Mucosa of gallbladder (tissue), 1 donor: ENCODE data around the gene NECAB2. TPM values are rescaled to one million over a fixed set of nuclear protein-coding genes. Genes with fewer than 3 reads are reported as not detected.

Experiments
- DNase-seq: peaks from one replicate; pipeline ENCODE4 v3.0.0-alpha.2; 2020; ENCODE audit warnings: low spot score
- total RNA-seq: library from RNA; stranded (reverse); gene quantifications from one replicate; pipeline ENCODE4 v1.2.1, GENCODE V29; 2021
- donor health status: DM: no; HTN: no; CAD: no.

Gene NECAB2
- total RNA-seq, 1 donor from 2014 or later = 0.29 TPM

DNA sequence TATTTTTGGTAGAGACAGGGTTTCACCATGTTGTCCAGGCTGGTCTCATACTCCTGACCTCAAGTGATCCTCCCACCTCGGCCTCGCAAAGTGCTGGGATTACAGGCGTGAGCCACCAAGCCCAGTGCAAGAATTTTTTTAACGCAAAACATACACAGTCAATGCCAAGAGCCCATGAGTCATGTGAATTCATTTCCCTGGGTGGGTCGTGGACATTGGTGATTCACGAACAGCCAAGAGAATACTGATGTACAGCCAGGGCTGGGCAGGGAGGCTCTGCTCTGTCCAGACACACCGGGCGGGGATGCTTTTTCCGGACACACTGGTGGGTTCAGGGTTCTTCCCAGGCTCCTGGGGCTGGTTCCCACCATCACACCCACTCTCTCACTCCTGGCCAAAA is 56.8 kb downstream of the NECAB2 start:
- no peak for DNase-seq

DNA sequence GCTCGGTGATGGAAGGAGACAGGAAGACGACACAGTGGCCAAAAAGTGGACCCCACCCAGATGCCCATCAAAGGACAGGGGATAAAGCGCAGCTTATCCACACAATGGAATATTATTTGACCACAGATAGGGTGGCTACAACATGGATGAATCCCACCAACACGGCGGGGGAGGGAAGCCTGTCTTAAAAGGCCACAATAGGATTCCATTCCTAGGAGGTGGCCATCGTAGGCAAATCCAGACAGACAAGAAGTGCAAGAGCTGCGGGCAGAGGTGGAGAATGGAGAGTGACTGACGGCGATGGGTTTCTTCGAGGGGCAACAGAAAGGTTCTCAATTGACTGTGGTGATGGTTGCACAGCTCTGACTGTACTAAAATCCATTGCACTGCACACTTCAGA is 58.6 kb downstream of the NECAB2 start:
- no peak for DNase-seq

DNA sequence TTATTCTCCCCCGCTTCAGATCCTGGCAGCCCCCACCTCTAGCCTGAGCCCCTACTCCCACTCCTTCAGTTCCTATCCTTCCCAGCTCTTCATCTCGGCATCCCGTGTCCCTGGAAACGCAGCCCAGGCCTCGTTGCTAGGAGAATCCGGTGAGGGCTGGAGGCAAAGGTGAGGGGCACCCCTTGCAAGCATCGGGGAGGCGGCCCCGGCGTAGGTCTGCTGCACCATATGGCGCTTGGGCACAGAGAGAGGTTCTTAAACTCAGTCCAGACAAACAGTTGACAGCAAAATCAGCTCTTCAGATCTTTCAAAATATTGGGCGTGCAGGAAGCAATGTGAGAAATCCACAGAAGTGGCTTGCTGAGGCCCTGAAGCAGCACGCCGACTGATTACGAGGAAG is 59.6 kb downstream of the NECAB2 start:
- no peak for DNase-seq

GRCh38 chr16:84029297-84030047 is 61.4 kb downstream of the NECAB2 start:
- no peak for DNase-seq

GRCh38 chr16:84031556-84031955 is 63.5 kb downstream of the NECAB2 start:
- no peak for DNase-seq

DNA sequence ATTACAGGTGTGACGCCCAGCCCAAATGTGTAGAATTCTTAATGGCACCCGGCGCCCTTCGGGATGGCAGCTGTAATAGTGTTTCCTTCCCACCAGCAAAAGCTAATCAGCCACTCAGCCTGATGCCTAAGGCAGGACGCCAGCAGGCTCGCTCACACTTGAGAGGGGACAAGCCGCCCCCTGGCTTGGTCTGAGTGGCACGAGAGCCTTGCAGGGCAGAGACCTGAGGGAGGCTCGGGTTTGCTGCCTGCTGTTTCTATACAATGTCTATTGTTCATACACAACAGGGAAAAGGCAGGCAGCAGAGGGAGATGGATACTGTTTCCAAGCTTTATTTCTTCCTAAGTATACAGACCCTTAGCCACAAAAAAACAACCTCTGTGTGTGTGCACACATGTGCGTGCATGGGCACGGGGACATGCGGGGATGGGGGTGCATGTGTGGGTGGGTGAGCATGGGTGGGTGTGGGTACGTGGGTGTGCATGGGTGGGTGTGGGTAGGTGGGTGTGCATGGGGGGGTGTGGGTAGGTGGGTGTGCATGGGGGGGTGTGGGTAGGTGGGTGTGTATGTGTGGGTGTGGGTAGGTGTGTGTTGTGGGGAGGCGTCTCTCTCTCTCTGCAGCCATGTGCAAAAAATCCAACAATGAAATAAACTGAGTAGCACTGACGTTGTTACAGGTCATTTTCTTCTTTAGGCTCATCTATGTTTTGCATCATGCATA is 64.6 kb downstream of the NECAB2 start:
- DNase-seq = no peak

DNA sequence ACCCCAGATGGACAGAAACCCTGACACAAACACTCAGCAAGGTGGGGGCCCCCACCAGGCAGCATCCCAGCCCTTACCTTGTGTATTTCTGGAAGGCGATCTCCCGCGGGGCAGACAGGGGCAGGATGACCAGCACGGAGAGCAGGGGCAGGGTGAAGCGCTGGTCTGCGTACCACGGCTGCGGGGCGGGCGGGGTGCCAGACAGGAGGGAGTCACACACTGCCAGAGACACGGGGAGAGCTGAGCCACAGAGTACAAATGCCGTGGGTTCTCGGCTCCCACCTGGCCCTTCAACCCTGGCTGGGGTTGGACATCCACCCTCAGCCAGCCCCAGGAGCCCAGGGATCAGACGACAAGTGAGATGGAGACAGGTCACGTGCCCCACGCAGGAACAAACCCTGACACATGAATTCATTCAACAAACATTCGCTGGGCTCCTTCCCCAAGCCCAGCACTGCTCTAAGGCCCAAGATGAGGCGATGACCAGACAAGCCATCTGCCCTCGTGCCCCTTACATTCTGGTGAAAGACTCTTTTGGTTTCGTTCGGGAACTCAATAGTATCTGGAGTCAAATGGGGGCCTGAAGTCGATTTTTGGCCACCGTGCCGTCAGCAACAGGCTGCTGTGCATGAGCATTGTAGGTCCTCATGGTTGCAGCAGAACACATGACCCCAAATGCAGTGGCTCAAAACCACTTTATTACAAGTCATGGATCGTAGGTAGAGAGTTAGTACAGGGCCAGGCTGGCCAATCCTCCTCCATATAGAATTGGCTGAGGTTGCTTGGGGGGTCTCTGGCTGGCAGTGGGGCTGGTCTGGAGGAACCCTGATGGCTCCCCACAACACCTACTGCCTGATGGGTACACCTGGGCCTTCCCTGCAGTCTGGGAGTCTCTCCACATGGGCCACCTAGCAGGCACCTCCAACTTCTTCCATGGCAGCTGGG is 65.5 kb downstream of the NECAB2 start:
- DNase-seq = no peak

DNA sequence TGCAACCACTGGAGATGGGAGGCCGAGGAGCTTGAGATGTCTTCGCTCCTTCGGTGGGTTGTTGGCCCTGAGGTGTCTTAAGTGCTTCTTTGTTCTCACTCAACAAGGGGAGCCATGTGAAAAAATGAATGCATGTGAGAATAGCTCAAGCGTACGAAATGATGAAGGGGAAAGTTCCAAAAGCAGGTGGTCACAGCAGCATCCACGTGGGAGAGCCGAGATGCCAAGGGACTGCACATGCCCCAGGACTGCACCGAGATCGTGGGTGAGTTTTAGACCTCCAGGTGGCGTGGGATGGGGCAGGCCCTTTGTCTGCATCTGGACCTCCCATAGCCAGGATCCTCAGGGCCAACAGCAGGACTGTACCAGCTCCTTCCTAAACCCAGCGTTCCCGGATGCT is 66.5 kb downstream of the NECAB2 start:
- no peak for DNase-seq

- DNase-seq = no peak
Observed at GRCh38 chr16:84036131-84036530, 68.1 kb downstream of the NECAB2 start.

DNA sequence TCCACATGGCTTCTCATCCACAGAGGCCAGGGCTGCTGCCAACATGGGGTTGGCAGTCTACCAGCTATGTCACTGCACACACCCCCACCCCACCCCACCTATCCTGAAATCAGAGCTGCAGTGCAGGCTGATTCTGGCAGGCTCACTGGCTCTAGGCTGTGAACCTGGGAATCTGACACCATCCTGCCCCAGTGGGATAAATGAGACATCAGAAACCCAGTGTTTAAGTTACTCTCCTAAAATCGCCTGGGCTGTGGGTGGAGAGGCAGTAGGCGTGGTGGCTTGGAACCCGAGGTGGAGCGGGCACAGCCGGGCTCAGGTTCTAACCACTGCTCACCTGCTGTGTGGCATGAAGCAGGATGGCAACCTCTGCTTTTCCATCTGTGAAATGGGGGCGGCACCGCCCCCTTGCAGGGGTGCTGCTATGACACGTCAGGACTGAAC is 69.0 kb downstream of the NECAB2 start:
- DNase-seq = no peak

DNA sequence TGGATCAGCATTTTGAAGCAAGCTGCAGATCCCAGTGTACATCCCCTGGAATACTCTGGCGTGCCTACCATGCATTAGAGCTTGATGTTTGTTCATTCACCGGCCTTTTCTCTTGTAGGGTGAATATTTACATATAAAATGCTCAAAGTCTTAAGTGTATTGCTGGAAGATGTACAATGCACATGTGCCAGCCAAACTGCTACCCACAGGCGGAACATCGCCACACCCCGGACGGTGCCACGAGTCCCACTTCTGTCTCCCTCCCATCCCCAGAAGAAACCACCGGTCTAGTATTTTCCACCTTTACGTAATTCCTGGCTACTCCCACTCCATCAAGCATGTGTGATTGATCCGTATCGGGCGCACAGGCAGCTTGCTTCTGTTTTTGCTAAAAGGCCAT is 70.4 kb downstream of the NECAB2 start:
- no peak for DNase-seq

DNA sequence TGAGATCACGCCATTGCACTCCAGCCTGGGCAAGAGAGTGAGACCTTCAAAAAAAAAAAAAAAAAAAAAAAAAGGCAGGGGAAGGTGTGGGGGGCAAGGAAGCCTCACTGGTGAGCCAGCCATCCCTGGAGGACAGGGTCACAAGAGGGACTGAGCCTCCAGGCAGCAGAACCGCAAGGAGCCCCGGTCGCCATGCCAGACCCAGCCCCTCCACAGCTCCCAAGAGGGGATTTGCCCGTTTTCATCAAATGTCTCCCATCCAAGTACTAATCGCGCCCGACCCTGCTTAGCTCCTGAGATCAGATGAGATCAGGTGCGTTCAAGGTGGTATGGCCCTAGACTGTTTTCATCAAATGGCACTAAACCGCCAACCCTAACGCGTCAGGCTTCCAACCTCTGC is 71.7 kb downstream of the NECAB2 start:
- DNase-seq = no peak

- DNase-seq = no peak
Observed at GRCh38 chr16:84040226-84040822, 72.3 kb downstream of the NECAB2 start.

- no peak for DNase-seq
Observed at GRCh38 chr16:84040823-84041820, 73.1 kb downstream of the NECAB2 start.

DNA sequence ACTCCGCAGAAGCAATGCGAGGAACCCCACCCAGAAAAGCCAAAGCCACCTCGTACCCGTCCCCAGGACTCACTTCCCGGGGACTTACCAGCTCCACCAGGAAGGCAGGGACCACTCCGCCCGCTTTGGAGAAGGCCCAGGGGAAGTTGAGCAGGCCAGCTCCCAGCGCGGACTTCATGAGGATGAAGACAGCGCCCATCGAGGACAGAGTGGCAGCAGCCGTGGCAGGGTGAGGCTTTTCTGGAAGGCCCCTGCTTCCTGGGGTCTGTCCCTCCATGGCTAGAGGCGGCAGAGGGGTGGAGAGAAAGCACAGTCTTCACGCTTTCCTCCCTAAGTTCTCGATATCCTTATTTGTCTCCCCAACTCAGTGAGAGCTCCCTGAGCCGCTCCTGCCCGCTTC is 73.8 kb downstream of the NECAB2 start:
- no peak for DNase-seq

DNA sequence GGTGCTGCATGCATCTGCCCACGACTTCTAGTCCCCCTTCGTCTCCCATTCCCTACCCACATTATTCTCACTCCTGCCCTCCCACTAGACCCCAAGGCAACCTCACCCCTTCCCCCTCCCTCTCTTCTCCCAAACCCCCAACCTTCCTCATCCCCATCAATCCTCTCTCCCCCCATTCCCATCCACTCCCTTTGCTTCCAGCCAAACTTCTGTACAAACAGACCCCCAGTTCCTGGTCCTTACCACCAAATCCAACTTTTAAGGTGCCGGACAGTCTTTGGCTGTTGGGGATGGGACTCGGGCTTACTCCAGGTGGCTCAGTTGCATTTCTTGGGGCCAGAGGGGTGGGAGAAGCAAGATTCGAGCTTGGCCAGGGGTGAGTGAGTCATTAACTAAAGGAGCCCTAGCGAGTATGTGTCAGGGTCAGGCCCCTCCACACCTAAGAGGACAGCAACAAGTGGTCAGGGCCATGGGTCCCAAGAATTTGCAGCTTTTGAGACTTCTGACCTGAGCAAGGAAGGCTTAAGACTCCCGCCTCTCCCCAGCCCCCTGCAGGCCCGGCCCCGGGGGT is 74.3 kb downstream of the NECAB2 start, which contains the start of gene SLC38A8:
TSS of gene SLC38A8 (minus strand) at position 488 of the 571 bp plus-strand sequence. CDS start 638 bp downstream, outside the sequence.
- DNase-seq = no peak

DNA sequence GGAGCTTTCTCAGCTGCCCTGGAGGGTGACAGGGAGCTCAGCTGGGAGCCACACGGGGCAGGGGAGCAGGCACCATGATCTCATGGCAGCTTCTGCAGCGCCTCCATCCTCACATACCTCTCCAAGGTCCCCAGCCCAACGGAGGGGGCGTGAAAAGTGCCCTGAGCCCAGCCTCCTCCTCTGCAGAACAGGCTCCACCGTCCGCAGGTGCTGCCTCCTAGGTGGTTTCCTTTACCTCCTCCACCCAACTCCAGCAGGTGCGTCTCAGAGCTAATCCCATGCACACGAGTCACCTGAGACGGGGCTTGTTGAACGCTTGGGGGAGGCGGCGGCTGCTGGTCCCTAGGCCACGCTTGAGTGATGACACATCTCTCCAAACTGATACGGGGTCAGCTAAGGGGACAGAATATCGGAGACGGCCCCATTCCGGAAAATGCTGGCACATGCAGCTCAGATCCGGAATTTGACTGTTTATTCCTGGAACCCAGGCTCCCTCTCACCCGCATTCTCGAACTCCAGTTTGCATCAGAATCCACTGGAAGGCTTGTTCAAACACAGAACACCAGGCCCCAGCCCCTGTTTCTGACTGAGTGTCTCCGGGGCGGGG is 74.9 kb downstream of the NECAB2 start:
- DNase-seq = no peak

DNA sequence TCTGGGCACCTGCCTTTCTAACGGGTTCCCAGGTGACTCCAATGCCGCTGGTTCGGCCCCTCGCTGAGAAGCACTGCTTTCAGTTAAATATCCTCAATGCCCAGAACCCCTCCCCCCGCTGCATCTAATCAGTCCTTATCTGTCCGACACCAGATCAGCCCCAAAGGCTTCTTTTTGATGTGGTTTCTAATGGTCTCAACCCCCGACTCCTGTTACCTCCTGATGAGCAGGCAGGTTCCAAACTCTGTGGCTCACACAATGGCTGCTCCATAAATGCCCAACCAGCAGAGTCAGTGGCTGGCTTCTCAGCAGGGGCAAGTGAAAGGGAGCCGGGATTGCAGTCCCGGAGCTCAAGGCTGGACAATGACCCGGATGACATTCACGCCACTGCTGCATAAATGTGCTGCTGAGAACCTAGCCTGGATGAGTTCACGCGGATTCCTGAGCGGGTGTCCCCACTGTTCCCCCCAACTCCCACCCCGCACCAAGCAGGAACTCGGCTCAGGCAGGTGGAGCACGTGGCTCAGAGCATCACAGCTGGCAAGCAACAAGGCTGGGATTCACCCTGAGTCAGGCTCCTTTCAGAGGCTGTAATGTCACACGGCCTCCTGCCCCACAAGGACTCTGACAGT is 75.6 kb downstream of the NECAB2 start:
- DNase-seq = no peak

GRCh38 chr16:84044118-84044488 is 76.1 kb downstream of the NECAB2 start:
- DNase-seq = no peak
